GM20000 (cell line): ENCODE measurements around the gene TEK.

Experiments
- DNase-seq: peaks from one replicate; pipeline ENCODE4 v3.0.0; 2012; ENCODE audit warnings: low spot score
- CTCF ChIP-seq: IDR thresholded peaks from 2 replicates; pipeline ENCODE4 v1.5.1; 2012; ENCODE audit warnings: mild to moderate bottlenecking, control low read depth; ENCODE audit errors: extremely low read depth, missing control alignments

TEK gene

GRCh38 chr9:27157736-27158135 is 48.7 kb downstream of the TEK start:
- TF ChIP-seq CTCF: no peak
- DNase-seq: no peak

GRCh38 chr9:27160636-27161035 is 51.6 kb downstream of the TEK start:
- no peak for DNase-seq
- no peak for TF ChIP-seq CTCF

GRCh38 chr9:27162045-27162444 is 53.0 kb downstream of the TEK start:
- no peak for TF ChIP-seq CTCF
- no peak for DNase-seq

- no peak for TF ChIP-seq CTCF
- no peak for DNase-seq
These were observed 56.0 kb downstream of the TEK start for GRCh38 chr9:27165068-27165467.

- no peak for DNase-seq
These were observed 56.6 kb downstream of the TEK start for GRCh38 chr9:27165670-27166069.

GRCh38 chr9:27168496-27168895 is 59.5 kb downstream of the TEK start:
- TF ChIP-seq CTCF: no peak
- no peak for DNase-seq

More at GRCh38 chr9:27165670-27166069, 56.6 kb downstream of the TEK start:
- TF ChIP-seq CTCF: no peak

- no peak for TF ChIP-seq CTCF
These were observed 59.9 kb downstream of the TEK start for GRCh38 chr9:27168951-27169350.

More at GRCh38 chr9:27168951-27169350, 59.9 kb downstream of the TEK start:
- no peak for DNase-seq
